SK-N-MC (cell line): ENCODE measurements around the gene FHAD1.

Experiments used
- EZH2 ChIP-seq: fragments of 200-600 bp; sonication (generic); IDR thresholded peaks from one replicate; pipeline ENCODE4 v1.6.1; 2017; ENCODE audit warnings: antibody characterized with exemption
- POLR2AphosphoS5 ChIP-seq: IDR thresholded peaks from 2 replicates; pipeline ENCODE4 v1.6.1; 2012; ENCODE audit warnings: mild to moderate bottlenecking, low read depth, low read length, borderline replicate concordance

GRCh38 chr1:15370268-15370667, 123.2 kb downstream of the FHAD1 start:
- no peak for TF ChIP-seq EZH2
- no peak for TF ChIP-seq POLR2AphosphoS5
